H1 (cell line): ENCODE measurements around the gene PITX1. TPM values are rescaled to one million over a fixed set of nuclear protein-coding genes. Genes with fewer than 3 reads are reported as not detected.

Source experiments
- RFX5 ChIP-seq: IDR thresholded peaks from 2 replicates; pipeline ENCODE4 v1.6.1; 2011; ENCODE audit warnings: low read depth, low read length, improper control_type of control experiment, borderline replicate concordance
- polyA plus RNA-seq, 7 experiments: library from polyadenylated mRNA; depleted of rRNA in 3 of 7; stranded (reverse) in 5 of 7; unstranded in 2 of 7; fragments of >200 nt in 5 of 7; fragments of 200-250 nt in 2 of 7; gene quantifications; 1 replicate in 5 of 7; 2 replicates in 1 of 7; 4 replicates in 1 of 7; pipeline versions ENCODE4 v1.2.1 to v1.2.3, GENCODE V29; 2011 to 2013; ENCODE audit warnings: missing spikeins in 2 of 7, mixed read lengths in 2 of 7
- total RNA-seq: library from RNA; stranded (reverse); fragmentation: NEBNext Ultra II Directional; extraction: Animal tissue kit (Norgen Biotek cat#: 25700); gene quantifications from 2 replicates; pipeline ENCODE4 v1.2.1, GENCODE V29; 2021

PITX1 gene
- total and polyA plus RNA-seq, 2 of the 8 experiments (the other 6 are each of a cell fraction or from before 2014, with no cell fraction given) = 0.03 TPM; not detected in 1

- TF ChIP-seq RFX5 = no peak
Observed at GRCh38 chr5:135079760-135080159, 45.7 kb upstream of the PITX1 start (continued).
